Ishikawa (cell line): ENCODE measurements around the gene SLC12A7.

Experiments used
- EP300 ChIP-seq: IDR thresholded peaks from 2 replicates; pipeline ENCODE4 v1.6.1; 2012; ENCODE audit warnings: borderline replicate concordance
- MAX ChIP-seq: IDR thresholded peaks from 2 replicates; pipeline ENCODE4 v1.6.1; 2012
- REST ChIP-seq: IDR thresholded peaks from 2 replicates; pipeline ENCODE4 v1.6.1; 2012; ENCODE audit warnings: low read depth, mild to moderate bottlenecking
- TAF1 ChIP-seq: IDR thresholded peaks from 2 replicates; pipeline ENCODE4 v1.6.1; 2012; ENCODE audit warnings: low read depth, mild to moderate bottlenecking
- TCF12 ChIP-seq: IDR thresholded peaks from 2 replicates; pipeline ENCODE4 v1.6.1; 2012; ENCODE audit warnings: low read depth
- USF1 ChIP-seq: IDR thresholded peaks from 2 replicates; pipeline ENCODE4 v1.6.1; 2012

- TF ChIP-seq USF1: no peak
- no peak for TF ChIP-seq TCF12
- no peak for TF ChIP-seq REST
- no peak for TF ChIP-seq TAF1
- TF ChIP-seq MAX: no peak
- TF ChIP-seq EP300: no peak
These were observed 46.6 kb downstream of the SLC12A7 start for GRCh38 chr5:1065143-1065750.
